ENCODE results near the gene FAM110A.
A peak's percentile ranks its signal among the peaks of the same experiment; 100 is the strongest.
"Not testable (repeated sequence)": the region's sequence is repeated elsewhere in the genome, so short reads cannot be mapped to it uniquely, and the experiment has no call there.

The FAM110A gene

DNA sequence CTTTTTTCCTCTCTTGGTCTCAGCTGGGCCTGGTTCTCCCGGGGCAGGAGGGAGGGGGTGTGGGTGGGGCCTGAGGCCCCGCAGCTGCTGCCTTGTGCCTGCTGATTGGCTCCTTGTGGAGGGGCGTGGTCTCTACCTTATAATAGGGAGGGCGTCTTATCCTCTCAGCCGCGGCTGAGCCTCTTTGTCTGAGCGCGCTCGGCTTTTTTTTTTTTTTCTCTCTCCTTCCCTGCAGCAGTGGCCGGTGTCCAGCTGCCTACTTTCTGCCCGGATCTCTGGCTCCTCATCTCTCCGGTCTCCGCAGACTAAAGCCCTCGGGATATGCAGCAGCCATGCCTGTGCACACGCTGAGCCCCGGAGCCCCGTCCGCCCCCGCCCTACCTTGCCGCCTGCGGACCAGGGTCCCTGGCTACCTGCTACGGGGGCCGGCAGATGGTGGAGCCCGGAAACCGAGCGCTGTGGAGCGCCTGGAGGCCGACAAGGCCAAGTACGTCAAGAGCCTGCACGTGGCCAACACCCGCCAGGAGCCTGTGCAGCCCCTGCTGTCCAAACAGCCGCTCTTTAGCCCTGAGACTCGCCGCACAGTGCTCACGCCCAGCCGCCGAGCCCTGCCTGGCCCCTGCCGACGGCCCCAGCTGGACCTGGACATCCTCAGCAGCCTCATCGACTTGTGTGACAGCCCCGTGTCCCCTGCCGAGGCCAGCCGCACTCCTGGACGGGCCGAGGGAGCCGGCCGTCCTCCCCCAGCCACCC lies 11.1 kb downstream of the FAM110A start:
- DNase-seq (ENCODE audit: low read depth in 2 of 2), result peak; percentile 75 to 89

- DNase-seq (ENCODE audit: low read depth in 2 of 2), result no peak
Observed at GRCh38 chr20:845226-845868, 11.8 kb downstream of the FAM110A start.

- no peak for DNase-seq (ENCODE audit: low read depth in 2 of 2)
Observed at GRCh38 chr20:845941-846893, 12.7 kb downstream of the FAM110A start.

DNA sequence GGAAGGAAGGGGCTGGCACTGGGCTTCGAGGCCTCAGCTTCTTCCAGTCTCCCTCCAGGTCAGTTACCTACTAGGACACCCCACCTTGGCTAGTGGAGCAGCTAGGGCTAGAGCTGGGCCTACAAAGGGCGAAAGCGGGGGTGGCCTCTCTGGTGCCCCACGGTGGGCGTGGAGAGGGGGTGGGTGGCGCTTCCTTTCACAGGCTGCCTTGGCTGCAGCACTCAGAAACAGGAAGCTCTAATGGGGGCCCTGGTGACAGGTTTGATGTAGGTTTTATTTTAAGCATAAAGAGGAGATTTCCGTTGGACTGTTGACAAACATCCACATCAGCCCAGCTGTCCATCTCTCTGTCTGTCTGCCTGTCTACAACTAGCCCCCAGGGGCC lies 13.4 kb downstream of the FAM110A start:
- DNase-seq (ENCODE audit: low read depth in 2 of 2), result peak; percentile 25 to 42

DNA sequence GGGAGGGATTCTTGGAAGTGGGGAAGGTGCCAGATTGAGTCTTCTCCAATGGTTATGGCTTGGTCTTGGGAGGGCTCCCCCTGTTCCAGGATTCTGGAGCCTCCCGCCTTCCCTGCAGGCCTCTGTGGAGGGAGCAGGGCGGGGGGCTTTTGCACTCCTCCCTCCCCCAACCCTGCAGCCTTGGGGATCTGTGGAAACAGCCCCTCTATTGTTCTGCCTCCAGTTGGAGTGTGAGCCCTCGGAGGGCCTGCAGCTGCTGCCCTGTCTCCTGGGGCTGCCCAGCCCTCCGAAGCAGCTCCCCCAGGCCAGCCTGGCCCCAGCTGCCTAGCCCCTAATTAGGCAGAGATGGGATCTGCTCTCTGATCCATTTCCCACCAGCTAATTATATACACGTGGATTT lies 14.7 kb downstream of the FAM110A start:
- DNase-seq (ENCODE audit: low read depth in 2 of 2), result no peak

- DNase-seq (ENCODE audit: low read depth in 2 of 2), result not testable (repeated sequence)
Observed at GRCh38 chr20:848731-849130, 15.2 kb downstream of the FAM110A start.

- no peak for DNase-seq (ENCODE audit: low read depth in 2 of 2)
Observed at GRCh38 chr20:853406-853996, 20.0 kb downstream of the FAM110A start.

DNA sequence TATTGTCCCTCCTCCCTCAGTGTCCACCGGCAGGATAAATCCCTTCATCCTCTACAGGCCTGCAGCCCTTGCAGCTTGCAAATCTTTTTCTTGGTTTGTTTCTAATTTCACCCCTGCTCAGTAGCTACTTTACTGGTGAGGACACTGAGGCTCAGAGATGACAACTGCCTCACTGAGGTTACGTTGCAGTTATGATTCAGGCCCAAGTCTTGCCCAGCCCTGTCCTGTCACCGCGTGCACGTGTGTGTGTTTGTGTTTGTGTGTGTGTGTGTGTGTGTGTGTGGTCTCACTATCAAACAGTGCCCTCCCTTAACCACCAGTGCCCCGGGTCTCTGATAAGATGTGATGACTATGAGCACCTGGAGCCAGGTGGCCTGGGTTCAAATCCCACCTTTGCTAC lies 21.1 kb downstream of the FAM110A start:
- no peak for DNase-seq (ENCODE audit: low read depth in 2 of 2)

DNA sequence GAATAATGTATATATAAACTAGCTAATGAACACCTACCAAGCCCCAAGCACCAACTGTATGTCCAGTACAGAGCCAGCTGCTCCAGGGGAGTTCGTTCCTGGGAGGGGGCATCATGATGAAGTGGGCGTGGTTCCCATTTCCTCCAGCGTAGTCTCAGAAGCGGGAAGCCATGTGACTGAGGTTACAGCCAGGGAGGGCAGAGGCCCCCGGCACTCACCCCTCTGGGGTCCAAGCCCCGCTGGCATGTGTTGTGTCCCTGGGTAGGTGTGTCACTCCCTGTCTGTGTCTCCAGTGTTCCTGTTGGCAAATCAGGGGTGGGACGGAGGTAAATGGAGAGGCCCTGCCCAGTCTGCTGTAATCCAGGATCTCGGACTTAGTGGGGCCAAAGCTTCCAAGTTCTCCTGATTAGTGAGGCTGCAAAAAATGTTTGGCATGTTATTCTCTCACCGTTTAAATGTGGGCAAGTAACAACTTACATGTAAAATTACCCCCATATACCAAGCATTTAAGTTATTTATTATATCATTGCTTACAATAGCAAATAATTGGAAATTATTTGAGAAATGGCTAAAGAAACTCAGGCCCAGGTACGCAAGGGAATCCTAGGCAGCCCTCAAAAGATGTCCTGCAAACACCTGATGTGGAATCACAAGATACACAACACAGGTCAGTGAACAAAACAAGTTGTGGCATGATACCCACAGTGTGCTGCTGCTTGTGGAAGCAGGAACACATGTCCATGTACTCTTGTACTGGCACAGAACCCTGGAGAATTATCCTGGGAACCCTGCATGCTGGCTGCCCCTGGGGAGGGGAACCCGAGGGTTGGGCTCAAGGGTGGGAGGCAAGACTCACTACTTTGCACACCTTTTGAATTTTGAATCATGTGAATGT lies 22.2 kb downstream of the FAM110A start:
- no peak for DNase-seq (ENCODE audit: low read depth in 2 of 2)

DNA sequence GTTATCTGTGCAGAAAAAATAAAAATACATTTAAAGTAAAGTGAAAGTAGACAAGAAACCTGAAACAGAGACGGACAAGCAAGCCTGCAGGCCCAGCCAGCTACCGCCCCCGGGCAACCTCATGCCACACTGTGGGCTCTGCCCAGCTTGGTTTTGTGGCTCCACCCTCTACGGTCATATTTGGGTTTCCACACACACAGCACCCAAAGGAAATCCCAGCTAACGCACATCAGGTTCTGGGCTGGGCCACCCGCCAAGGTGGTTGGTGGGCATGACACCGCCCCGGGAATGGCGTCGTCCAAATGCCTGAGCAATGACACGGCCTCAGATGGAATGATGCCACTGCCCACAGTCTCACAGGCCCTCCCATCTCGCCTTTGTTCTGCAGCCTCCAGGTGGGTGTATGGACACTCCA lies 22.9 kb downstream of the FAM110A start:
- DNase-seq (ENCODE audit: low read depth in 2 of 2), result peak; percentile 31 to 43

- DNase-seq (ENCODE audit: low read depth in 2 of 2), result no peak
Observed at GRCh38 chr20:858011-858410, 24.5 kb downstream of the FAM110A start.

DNA sequence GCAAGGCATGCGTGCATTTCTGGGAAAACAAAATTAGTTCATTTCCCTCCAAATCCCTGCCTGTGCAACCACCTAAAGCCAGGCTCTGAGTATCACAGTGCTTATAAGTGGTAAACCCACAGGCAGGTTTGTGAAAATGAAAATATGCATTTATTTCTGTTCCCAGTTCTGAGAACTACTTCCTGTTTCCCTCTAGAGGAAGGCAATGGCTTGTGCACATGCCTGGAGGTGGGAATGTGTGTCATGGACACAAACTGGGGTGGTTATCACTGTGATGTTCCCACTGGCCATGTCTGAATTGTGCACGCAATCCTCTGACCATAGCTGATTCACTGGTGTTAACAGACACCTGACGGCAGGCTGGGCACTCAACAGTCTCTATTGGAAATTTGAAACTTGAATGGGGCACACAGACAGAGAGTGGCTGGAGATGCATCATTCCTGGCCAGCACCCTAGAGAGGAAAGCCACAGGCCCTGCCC lies 26.3 kb downstream of the FAM110A start:
- no peak for DNase-seq (ENCODE audit: low read depth in 2 of 2)

GRCh38 chr20:860891-861290 lies 27.4 kb downstream of the FAM110A start:
- DNase-seq (ENCODE audit: low read depth in 2 of 2), result no peak

DNA sequence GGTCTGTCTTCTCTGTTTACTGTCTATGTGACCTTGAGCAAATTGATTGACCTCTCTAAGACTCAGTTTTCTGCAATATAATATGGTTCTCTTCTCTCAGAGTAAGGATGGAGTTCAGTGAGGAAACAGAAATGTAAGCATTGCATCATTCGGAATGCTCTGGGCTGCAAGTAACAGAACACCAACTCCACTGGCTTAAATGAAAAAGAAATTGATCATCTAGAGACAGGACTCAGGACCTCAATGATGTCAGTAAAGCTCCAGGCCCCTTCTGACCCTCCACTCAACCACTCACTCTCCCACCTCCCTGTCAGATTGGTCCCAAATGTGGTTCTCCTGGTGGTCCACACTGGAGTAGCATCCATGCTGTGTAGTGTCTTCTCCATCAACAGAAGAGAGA lies 31.9 kb downstream of the FAM110A start:
- no peak for DNase-seq (ENCODE audit: low read depth in 2 of 2)

DNA sequence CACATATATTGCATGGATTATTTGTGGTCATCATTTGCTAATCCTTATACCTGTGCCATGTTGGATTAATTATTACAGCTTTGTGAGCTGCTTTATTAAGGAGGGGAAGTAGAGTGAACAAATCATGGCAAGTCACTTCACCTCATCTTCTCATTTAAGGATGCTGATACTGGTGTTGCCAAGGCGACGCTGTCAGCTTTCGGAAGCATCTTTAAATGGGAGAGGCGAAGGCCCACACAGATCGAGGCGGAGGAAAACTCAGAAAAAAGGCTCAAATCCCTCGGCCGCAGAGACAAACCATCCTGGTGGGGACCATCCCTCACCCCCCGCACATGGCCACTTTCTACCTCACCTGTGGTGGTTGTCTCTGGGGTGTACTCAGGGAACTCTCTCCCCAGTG lies 34.8 kb downstream of the FAM110A start:
- DNase-seq (ENCODE audit: low read depth in 2 of 2), result no peak

GRCh38 chr20:869606-870005 lies 36.1 kb downstream of the FAM110A start:
- no peak for DNase-seq (ENCODE audit: low read depth in 2 of 2)

DNA sequence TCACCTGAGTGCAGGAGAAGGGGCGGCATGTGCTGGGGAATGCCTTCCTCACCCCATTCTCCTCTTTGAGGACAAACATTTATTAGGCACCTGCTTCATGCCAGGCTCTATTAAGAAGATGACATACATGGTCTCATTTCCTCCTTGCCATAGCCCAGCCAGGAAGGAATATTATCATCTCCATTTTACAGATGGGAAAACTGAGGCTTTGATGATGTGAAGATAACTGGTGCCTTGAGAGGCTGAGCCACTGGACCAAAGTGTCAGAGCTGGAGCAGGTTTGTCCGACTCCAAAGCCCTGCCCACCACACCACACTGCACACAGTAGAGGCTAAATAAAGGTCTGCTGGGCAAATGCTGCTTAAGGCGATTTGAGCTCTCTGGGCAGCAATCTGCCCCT lies 37.2 kb downstream of the FAM110A start:
- DNase-seq (ENCODE audit: low read depth in 2 of 2), result no peak

GRCh38 chr20:871436-871835 lies 37.9 kb downstream of the FAM110A start:
- DNase-seq (ENCODE audit: low read depth in 2 of 2), result no peak

GRCh38 chr20:871948-872347 lies 38.4 kb downstream of the FAM110A start:
- DNase-seq (ENCODE audit: low read depth in 2 of 2), result no peak

- no peak for DNase-seq (ENCODE audit: low read depth in 2 of 2)
Observed at GRCh38 chr20:872855-873520, 39.5 kb downstream of the FAM110A start.
